ENCODE results near the gene RPLP1.
"Not testable (repeated sequence)": the region's sequence is repeated elsewhere in the genome, so short reads cannot be mapped to it uniquely, and the experiment has no call there.

Gene RPLP1

GRCh38 chr15:69443032-69443611 lies 9.5 kb upstream of the RPLP1 start:
- no peak for DNase-seq

GRCh38 chr15:69444686-69445085 lies 7.9 kb upstream of the RPLP1 start:
- no peak for DNase-seq

GRCh38 chr15:69446953-69447352 lies 5.7 kb upstream of the RPLP1 start:
- no peak for DNase-seq

DNA sequence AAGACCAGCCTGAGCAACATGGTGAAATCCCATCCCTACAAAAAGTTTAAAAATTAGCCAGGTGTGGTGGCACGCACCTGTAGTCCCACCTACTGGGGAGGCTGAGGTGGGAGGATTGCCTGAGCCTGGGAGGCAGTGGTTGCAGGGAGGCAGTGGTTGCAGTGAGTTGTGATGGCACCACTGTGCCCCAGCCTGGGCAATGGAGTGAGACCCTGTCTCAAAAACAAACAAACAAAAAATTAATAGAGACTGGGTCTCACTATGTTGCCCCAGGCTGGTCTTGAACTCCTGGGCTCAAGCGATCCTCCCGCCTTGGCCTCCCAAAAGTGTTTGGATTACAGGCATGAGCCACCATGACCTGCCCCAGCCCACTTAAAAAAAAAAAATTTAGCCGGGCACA lies 2.4 kb upstream of the RPLP1 start:
- not testable (repeated sequence) for DNase-seq

DNA sequence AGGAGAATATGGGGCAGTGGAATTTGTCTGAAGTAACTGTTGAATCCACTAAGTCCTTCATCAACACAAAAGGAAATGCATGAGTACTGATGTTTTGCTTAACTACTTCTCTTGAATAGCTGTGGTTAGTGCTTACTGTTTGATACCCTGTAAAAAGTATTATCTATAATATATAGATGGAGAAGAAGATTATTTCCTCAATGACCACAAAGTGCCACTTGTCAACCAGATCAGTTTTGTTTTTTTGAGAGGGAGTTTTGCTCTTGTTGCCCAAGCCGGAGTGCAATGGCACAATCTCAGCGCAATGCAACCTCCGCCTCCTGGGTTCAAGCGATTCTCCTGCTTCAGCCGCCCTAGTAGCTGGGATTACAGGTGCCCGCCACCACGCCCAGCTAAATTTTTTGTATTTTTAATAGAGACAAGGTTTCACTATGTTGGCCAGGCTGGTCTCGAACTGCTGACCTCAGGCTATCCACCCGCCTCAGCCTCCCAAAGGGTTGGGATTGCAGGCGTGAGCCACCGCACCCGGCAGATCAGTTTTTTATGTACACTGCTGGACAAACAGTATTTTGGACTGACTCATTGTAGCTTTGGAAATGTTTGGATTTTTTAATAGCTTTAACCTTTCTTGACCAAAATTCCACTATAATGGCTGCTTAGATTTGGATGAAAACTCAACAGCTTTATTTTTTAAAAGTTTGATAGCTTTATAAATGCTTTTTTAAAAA lies 1.5 kb upstream of the RPLP1 start:
- no peak for DNase-seq

GRCh38 chr15:69451951-69452691 lies 497 bp upstream of the RPLP1 start:
- no peak for DNase-seq

GRCh38 chr15:69454953-69455352 lies 2.3 kb downstream of the RPLP1 start:
- DNase-seq: no peak

DNA sequence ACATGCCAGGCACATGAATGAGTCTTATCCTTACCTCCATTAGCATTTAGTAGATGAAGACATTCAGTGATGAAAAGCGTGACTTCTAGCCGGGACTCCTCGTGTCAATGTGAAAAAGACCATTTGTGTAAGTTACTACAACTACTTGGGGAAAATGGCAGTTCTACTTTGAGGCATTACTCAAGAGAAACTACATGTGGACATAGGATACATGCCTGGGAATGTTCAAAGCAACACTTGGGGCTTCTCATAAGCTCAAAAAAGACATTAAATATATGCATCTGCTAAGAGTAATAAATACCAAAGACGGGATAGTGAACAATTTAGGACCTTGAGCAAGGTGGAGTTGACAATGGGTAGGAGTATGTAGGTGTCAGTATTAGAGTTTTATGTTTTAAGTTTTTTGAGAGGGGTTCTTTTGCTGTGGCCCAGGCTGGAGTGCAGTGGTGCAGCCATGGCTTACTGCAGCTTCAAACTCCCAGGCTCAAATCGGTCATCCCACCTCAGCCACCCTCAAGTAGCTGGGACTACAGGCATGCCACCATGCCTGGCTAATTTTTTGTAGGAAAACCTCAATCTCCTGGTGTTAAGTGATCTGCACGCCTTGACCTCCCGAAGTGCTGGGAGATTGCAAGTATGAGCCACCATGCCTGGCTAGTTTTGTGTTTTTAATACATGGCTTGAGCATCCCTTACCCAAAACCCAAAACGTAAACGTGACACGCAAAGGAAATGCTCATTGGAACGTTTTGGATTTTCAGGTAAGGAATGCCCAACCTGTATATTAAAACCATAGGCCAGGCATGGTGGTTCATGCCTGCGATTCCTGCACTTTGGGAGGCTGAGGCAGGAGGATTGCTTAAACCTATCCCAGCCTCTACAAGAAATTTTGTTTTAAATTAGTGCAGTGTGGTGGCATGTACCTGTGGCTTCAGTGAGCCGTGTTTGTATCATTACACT lies 3.9 kb downstream of the RPLP1 start:
- DNase-seq: no peak

DNA sequence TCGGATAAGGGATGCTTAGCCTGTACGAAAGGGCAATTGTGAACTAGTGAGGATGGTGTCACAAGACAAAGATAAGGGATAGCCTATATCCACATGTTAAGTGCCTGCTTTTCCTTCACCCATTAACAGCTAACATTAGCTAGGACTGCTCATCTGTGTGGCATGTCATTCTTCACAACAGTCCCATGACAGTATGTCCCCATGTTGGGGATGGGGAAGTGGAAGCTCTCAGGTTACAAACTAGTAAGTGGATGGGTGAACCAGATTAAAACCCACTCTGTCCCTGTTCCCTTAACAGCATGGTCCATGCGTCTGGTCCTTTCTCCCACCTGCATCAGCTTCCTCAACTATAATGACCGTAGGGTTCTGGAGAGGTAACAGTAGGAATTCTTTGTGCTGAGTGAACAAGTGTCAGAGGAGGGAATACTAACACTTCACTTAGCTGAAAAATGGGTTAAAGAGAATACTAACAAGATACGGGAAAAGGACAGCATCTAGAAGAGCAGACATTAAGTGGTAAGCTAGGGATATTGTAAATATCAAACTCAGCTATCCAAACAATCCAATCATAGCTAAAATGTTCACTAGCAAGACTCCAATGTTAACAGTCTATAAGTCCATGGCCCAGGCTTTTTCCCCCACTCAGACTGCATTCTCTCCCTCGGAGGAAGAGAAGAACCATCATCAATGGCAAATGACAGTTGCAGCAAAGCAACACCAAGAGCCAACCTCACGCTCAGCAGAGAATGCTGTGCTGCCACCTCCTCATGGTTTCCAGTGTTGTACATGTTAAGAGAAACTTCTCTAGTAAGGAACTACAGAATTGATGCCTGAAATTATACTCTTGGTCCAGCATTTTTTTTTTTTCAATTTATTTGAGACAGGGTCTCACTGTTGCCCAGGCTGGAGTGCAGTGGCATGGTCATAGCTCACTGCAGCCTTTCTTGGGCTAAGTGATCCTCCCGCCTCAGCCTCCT lies 5.0 kb downstream of the RPLP1 start:
- DNase-seq: no peak

GRCh38 chr15:69459066-69459465 lies 6.4 kb downstream of the RPLP1 start:
- DNase-seq: no peak

DNA sequence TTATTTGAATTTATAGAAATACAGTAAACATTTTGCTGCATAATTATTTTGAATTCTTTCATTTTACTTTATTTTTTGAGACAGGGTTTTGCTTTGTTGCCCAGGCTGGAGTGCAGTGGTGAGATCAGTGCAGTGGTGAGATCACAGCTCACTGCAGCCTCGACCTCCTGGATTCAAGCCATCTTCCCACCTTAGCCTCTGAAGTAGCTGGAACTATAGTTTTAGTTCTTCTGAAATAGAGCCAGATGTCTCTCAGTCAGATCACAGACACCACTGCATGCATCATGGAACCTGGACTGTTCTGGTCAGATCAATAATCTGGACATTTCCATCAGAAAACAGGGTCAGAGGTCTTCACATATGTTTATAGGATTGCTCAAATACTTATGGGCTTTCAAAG lies 7.9 kb downstream of the RPLP1 start:
- no peak for DNase-seq

DNA sequence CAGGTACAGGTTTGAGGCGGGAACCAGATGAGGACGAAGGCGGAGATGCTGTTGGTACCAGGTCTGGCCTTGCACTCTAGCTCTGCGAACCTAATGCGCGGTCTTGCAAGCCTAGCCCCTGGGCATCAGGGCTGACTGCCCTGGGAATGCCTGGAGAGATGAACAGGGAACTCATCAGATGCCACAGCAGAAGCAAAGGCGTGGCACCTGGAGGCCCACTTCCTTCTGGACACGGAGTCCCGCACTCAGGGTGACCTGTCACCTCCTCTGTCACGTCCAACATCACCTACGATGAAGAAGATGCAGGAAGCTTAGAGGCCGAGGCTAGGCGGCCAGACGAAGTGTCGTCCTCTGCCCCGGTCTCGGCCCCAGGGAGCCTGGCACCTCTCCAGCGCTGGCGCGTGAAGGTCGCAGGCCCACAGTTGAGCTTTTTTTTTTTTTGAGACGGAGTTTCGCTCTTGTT lies 9.4 kb downstream of the RPLP1 start:
- no peak for DNase-seq

GRCh38 chr15:69462493-69463181 lies 10.0 kb downstream of the RPLP1 start:
- peak; percentile 93 for DNase-seq

DNA sequence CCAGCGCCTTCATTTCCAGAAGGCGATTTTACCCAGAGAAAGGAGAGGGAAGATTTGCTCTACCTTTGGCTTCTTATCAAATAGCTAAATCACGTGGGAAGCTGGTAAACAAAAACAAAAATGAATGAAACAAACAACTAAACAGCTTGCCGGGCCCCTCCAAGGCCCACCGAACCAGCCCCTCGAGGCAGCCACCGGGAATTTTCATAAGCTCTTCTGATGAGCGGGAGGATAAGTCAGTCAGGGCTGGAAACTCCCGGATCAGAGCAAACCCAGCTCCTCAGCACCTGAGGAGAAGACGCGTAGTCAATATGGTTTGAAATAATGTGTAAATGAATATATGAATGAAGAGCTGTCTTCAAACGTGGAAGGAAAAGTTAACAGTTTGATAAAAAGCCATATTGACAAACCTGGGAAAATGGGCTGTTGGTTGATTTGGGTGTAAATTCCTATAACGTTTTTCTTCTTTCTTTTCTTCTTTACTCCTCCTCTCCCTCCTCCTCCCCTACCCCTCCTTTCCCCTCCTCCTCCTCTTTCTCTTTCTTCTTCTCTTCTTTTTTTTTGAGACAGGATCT lies 10.7 kb downstream of the RPLP1 start:
- DNase-seq: no peak

DNA sequence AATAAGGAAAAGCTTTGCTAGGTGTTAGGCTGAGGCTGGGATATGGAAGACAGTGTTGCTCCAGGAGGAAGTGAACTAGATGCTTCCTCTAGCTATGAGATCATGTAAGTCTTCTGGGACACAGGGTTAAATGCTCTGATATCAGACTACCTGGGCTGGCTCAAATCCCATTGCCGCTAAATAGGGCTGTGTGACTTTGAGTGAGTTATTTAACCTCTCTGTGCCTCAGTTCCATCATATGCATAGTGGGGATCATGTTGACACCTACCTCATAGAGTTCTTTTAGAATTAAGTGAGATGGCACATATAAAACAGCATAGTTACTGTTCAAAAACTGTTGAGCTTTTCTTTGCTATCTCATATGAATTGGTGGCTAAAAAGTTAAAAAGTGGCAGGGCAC lies 12.6 kb downstream of the RPLP1 start:
- DNase-seq: no peak

GRCh38 chr15:69466733-69467132 lies 14.1 kb downstream of the RPLP1 start:
- DNase-seq: no peak

DNA sequence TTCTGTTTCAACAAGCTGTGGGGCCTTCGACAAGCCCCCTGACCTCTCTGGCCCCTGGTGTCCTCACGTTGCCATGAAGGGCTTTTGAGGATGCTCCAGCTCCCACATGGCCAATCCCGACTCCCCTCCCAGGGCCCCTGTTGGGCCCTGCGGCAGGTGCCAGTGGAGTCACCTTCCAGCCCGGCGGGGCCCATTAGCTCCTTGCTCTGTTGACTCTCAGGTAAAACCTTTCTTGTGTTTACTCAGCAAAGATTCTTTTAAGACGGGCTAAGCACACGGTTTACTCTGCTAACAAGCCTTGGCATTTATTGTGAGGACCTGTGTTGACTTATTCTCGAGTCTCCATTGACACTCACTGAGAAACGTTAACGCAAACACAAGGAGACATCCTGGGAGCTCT lies 15.0 kb downstream of the RPLP1 start:
- DNase-seq: no peak

DNA sequence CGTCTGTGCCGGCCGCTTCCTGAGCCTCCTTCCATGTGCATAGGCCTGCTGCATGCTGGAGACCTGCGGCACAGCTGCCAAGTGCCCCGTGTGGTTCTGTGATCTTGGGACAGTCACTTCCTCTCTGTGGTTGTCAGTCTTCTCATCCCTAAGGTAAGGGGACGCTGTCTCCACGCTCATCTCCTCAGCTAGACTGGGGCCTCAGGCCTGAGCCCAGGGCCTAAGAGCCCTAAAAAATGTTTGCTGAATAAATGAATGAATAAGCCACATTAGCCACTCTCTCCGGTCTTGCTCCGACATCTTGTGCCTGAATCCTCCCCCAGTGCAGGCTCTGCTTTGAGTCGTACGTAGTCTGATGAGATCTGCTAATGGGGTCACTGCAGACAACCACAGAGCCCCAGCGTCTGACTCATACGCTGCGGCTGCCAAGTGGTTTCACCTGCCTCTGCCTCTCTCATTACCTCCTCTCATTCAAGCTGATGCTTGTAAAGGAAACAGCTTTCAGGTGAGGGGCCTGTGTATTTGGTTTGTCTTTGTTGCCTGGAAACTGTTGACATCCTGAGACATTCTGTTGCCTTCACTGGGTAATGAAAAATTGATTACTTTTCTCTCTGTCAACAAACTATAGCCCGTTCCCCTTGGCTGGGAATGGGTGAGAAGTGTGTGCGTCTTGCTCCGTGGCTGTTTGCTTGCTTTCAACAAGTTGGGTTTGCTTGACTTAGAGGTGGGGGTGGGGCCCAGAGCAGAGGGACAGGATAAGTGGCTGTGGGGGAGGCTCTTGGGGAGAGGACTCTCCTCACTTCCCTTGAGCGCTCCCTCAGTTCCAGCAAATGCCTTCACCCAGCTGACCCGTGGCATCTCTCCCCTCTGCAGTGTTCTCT lies 15.9 kb downstream of the RPLP1 start:
- peak; percentile 19 for DNase-seq

DNA sequence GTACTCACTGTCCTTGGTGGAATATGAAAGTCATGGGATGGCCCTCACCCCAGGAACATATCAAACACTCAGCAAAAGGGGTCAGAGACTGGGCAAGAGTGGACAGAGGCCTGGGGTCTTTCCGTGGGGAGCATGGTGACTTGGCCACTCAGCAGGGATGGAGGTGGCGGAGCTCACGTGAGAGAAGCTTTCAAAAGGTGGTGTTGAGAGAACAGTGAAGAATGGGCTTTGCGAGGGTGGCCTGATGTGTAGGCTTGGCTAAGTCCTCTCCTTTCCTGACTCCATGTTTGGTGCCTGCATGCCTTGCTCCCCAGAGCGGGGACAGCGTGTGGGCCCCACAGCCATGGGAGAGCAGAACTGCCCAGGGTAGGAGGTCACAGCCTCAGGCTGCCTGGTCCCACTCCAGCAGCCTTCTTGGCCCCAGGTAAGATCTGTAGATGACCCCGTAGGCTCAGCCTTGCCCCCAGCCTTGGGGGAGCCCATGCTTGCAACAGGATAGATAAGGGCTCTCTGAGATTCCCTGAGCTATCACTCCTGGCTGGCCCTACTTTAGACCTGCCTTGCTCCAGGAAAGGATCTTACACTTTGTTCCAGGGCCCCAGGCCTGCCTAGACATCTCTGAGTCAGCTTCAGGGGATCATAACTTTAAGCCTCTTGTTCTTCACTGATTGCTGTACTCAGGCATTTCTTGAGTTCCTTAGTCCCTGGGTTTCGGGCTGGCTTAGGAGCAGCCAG lies 17.0 kb downstream of the RPLP1 start:
- DNase-seq: no peak
